Pons (tissue), 1 donor: ENCODE results near the gene GDAP1L1.
"Not testable (repeated sequence)": the region's sequence is repeated elsewhere in the genome, so short reads cannot be mapped to it uniquely, and the experiment has no call there.

ENCODE experiments used
- DNase-seq: peaks from one replicate; pipeline ENCODE4 v3.0.0-alpha.2; 2016; ENCODE audit warnings: low spot score

Gene GDAP1L1

DNA sequence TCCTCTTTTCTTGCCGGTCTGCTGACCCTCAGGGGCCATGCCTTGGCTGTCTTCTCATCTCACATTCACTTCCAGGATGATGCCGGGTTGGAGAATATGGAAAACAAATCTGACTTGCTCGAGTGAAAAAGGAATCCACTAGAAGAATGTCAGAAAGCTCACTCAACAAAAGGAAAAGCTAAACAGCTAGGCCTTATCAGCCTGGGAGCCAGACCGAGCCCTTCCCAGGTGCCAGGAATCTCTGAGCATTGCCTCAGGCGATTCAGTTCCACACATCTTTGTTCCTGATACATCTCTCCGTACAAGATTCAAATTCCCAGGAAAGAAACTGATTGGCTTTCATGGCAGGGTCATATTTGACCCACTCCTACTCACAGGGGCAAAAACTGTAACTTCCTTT, 27.3 kb upstream of the GDAP1L1 start:
- no peak for DNase-seq

DNA sequence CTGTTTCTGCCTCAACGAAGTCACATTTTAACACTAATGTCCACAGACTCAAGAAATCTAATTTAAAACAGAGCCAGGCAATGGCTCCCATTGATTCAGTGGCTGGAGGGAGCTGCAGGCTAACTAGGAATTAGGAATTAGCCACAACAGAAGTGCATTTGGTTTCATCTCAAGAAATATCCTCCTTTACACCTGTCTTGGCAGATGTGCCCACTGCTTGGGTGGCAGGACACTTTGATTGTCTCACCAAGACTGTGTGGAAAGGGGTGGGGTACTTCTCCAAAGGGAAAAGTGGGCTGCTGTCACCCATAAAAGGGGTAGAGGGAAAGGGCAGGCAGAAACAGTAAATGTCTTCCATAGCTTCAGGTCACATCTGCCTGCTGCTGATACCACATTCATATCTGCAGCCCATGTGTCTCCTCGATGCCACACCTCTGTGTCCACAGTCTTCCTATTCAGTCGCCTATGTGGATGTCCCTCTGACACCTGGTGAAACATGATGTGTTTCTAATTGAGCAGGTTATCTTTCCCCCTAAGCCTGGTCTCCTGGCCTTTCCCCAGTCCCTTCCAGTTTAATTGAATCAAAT, 25.6 kb upstream of the GDAP1L1 start:
- no peak for DNase-seq

DNA sequence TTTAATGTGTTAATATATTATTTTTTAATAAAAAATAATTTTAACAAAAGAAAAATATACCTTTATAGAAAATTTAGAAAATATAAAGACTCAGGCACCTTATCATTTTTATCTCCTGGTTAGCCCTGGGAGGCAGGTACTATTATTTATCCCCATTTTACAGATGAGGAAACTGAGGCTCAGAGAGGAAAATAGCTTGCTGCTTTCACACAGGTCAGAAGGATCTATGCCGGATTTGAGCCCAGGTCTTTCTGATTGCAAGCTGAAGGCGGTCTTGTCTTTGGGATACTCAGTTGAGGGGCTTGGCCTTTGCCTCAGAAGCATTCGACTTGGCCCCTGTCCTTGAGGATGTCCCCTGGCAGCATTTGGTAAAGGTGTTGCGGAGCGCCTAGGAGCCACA, 25.1 kb upstream of the GDAP1L1 start:
- DNase-seq = no peak

DNA sequence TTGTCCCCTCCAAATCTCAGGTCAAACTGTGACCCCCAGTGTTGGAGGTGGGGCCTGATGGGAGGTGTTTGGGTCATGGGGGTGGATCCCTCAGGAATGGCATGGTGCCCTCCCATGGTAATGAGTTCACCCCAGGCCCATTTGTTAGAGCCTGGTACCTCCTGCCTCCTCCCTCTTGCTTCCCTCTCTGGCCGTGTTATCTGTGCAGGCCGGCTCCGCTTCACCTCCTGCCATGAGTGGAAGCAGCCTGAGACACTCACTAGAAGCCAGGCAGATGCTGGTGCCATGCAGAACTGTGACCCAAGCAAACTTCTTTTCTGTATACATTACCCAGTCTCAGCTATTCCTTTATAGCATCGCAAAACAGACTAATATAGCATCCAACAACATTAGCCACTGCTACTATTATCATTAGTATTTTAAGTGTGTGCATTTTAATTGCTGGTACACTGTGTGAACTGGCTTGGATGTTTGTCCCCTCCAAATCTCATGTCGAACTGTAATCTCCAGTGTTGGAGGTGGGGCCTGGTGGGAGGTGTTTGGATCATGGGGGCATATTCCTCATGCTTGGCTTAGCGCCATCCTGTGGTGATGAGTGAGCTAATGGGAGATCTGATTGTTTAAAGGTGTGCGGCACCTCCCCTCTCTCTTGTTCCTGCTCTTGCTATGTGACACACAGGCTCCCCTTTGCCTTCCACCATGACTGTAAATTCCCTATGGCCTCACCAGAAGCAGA, 24.3 kb upstream of the GDAP1L1 start:
- no peak for DNase-seq

DNA sequence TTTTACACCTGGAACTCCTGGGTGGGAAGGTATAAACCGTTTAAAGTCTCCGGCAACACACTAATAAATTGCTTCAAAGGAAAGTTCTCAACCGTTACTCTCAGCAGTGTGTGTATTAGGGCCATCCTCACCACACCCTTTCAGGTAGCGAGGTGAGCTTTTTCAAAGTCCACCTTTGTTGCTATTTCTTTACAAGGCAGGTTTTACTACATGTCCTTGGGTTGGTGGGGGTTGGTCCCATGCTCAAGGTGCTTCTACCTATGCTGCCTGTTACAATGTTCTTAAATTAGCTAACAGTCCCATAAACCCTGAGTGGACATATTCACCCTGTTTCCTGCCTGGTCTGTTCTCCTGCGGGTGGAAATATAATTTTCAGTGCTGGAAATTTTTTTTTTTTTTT, 23.4 kb upstream of the GDAP1L1 start:
- DNase-seq = no peak

DNA sequence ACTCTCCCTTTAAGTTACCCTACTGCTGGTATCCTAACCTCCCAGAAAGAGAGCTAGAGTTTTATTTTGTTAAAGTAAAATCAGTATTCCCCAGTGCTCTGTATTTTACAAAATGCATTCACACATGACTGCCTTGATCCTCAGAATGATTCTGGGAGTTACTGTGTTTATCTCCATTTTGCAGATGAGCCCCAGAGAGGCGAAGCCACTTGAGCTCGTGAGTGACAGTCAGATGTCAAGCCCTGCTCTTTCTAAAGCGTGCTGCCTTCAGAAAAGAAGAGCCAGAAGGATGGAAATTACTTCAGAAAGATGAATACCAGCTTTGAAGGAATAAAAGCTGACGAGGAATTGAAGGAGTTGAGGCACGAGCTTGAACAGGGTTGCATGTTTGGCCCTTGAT, 22.5 kb upstream of the GDAP1L1 start:
- no peak for DNase-seq

DNA sequence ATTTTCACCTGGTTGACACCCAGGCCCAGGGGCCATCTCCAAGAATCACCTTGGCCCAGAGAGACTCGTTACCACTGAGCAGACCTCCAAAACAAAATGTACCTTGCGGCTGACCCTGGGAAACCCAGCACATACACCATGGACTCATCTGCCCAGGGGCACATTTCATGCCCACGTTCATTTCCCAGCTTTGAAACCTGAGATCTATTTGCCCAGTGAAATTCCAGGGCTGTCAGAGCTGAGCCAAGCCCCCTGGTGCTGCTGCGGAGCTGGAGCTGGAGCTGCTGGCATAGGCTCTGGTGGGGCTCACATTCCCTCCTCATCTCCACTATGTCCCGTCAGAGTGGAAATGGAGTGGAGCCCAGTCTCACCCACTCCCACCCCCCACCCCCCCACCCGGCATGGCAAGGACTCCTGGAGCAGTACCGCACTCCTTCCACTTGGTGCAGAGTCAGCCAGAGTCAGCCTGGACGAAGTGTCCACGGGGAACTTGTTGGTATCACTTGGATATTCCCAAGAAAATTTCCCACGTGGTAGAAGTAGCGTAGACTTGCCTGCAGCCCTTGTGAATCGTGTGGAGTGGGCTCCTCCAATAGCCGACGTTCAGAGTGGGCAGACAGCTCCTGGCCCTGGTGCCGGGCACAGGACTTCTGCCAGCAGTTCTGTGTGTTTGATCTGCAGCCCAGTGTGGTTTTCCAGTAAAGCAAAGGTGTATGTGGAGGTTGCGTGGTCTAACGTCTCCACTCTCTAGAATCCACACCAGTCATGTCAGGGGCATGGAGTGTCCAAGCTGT, 18.4 kb upstream of the GDAP1L1 start:
- DNase-seq = no peak

DNA sequence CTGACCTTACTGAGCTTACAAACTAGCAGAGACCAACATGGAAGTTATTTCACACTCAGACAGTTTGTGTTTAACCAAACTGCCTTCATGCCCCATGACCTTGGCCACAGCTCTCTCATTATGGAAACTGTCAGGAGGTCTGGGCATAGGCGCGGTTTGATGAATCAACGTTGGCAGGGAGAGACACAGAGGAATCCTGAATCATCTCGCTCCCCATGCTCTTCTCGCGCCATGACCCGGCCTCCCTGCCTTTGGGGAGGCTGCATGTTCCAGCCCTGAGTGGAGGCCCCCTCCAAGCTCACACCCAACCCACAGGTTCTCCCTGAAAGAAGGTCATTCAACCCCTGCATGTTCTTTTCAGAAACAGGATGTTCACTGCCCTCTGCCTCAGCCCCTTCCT, 15.9 kb upstream of the GDAP1L1 start:
- DNase-seq = no peak

DNA sequence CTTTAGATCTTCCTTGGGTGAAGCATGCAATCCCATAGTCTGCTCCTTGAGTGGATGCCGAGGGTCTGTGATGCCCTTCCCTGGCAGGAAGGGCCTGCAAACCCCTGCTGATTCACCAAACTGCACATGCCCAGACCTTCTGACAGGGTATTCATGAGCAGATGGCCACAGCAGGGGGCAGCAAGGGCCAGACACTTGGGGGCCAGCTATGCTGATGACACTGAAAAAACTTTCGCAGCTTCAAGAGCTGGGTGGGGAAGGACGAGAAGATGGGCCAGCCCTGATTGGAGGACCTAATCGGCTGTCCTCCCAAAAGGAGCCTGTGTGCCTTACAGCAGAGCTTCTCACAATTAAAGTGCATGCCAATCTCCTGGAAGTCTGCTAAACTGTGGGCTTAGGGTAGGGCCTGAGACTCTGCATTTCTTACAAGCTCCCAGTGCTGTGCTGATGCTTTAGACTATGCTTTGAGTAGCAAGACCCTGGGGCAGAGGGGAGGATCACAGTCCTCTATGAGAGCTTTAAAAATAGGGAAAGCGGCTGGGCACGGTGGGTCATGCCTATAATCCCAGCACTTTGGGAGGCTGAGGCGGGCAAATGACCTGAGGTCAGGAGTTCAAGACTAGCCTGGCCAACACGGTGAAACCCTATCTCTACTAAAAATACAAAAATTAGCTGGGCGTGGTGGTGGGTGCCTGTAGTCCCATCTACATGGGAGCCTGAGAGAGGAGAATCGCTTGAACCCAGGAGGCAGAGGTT, 15.2 kb upstream of the GDAP1L1 start:
- no peak for DNase-seq

DNA sequence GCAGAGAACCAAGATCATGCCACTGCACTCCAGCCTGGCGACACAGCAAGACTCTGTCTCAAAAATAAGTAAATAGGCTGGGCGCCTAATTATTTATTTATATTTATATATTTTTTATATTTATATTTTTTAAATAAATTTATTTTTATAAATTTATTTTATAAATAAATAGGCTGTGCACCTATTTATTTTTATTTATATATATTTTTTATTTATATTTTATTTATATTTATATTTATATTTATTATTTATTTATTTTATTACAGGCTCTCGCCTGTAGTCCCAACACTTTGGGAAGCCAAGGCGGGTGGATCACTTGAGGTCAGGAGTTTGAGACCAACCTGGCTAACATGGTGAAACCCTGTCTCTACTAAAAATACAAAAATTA, 14.6 kb upstream of the GDAP1L1 start:
- not testable (repeated sequence) for DNase-seq

DNA sequence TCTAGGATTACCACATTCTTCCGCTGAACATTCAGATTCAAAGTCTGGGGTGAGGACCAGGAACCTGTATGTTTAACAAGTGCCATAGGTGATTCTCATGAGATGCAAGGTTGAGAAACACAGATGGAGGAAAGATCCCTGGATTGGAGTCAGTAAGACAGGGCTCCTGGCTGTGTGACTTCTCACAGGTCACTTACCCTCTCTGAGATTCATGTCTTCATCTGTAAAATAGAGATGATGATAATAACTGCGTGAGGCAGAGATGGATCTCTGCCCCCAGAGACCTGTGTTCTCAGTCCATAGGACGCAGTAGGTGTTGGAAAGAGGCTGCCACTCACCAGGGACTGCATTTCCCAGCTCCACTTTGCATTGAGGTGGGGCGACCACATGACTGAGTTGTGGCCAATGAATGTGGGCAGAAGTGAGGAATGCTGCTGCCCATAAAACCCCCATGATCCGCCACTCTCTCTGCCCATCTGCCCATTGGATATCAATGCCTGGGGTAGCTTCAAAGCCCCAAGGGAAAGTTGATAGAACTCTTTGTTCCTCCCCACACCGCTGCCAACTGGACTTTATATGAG, 13.6 kb upstream of the GDAP1L1 start:
- DNase-seq = no peak

DNA sequence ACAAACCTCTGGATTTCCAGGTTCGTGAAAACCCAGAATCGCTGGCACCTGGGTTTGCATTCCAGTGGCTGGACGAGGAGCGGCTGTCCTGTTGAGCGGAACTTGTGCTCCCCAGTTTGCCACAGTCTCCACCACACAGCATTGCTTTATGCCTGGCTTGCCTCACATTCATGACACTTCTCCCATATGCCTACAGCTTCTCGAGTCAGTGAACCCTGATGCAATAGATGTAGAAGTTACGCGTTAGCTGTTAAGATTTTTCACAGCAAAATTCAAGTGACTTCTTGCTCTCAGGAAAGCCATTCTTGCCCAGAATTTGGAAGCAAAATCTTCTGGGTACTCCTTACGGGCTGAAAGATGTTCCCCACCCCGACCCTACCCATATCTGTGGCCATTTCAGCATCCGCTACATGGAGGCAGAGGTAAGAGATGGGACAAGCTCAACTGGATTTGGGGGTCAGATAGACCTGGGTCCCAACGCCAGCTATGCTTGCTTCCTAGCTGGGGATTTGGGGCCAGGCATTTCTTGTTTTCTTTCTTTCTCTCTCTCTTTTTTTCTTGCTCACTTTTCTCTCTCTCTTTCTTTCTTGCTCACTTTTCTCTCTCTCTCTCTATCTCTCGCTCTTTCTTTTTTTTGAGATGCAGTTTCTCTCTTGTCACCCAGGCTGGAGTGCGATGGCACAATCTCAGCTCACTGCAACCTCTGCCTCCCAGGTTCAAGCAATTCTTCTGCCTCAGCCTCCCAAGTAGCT, 12.4 kb upstream of the GDAP1L1 start:
- no peak for DNase-seq

DNA sequence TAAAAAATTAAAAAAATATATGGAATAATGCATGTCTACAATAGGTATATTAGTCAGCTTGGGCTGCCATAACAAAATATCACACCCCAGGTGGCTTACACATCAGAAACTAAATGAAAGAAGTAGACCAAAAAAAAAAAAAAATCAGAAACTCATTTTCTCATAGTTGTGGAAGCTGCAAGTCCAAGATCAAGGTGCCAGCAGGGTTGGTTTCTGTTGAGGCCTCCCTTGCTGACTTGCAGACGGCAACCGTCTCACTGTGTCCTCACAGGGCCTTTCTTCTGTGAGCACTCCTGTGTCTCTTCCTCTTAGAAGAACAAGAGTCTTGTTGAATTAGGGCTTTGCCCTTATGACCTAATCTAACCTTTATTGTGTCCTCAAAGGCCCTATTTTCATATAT, 11.4 kb upstream of the GDAP1L1 start:
- DNase-seq = no peak

DNA sequence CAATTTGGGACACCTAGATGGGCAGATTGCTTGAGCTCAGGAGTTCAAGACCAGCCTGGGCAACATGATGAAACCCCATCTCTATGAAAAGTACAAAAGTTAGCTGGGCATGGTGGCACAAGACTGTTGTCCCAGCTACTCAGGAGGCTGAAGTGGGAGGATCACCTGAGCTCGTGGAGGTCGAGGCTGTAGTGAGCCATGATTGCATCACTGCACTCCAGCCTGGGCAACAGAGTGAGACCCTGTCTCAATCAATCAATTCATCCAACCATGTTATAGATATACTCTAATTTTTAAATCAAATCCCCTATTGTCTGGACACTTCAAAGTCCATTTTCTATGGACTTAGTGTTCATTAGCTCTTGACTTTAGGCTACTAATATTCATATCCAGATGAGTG, 10.3 kb upstream of the GDAP1L1 start:
- not testable (repeated sequence) for DNase-seq

DNA sequence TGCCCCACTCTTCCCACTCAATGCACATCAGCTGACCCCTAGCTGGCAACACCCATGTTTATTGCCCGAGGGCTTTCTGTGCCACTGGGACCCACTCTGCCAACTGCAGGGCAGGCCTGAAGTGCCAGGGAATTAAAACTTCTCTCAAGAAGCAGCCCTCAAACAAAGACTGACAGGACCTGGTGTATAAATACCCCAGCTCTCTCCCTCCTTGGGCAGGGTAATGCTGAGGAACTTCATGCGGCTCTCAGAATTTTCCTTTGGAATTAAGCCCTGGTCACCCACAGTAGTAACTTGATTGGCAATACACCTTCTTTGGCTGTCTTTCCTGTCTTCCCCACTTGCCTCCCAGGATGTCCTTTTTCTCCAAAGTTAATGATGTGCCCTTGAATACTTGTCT, 5.3 kb upstream of the GDAP1L1 start:
- no peak for DNase-seq

DNA sequence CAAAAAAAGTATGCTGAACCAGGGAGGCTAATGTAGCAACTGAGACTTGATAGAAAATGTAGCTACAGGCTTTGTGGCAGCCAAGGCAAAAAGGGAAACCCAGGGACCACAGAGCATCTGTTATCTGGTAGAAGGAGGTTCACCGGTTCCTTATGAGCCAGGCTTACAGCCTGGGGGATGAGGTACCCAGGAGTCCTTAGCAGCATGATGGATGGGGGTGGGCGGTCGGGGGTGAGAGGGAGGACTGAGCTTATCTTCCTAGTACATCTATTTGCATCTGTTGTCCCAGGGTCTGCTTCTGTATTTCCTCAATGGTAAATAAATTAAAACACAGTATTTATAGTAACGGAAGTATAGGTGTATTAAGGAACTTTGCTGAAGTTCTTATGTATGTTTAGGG, 1.1 kb upstream of the GDAP1L1 start:
- no peak for DNase-seq

DNA sequence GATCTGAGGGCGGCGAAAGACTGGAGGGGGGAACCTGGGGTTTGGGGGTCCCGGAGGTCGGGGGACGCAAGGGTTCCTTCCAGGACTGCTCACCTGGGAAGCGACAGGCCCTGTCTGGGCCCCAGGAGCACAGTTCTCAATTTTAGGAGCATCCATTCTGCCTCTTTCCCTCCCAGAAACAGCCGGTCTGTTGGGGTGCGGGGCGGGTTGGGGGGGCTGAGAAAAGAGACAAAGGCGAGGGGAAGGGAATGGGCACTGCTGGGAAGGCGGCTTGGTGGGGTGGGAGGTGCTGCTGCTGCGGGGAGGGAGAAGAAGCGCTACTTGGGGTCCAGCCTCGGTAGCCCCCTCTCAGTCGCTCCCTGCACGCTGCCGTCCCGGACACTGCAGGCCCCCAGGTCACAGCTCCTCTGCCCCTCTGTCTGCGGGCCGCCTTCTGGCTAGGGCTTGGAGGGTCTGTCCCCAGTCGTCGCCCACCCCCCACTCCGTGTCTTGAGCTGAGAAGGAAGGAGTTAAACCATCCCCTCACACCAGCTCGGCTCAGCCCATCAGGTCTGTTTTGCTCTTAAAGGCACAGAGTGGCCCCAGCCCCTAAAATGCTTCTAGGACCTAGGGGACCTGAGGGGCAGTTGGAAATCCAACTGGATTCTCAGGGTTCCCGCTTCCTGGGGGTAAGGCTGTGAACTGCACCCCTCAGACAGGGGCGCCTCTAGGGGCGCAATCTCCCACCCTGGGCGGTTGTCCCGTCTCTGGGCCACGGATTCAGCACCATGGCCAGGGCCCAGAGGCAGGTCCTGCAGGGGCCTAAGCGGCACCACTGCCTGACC, 690 bp downstream of the GDAP1L1 start:
- no peak for DNase-seq

DNA sequence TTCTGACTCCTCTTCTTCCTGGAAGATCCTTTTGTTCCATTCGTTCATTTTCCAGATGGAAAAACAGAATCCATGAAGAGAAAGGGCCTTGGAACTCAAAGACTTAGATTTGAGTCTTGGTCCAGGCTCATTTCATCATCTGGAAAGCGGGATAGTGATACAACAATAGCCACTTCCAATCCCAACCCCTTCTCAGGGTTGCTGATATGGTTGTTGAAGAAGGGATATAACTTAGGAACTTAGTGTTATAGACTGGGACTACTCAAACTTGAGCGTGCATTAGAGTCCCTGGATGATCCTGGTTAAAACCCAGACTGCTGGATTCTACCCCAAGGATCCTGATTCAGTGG, 1.3 kb downstream of the GDAP1L1 start:
- no peak for DNase-seq

DNA sequence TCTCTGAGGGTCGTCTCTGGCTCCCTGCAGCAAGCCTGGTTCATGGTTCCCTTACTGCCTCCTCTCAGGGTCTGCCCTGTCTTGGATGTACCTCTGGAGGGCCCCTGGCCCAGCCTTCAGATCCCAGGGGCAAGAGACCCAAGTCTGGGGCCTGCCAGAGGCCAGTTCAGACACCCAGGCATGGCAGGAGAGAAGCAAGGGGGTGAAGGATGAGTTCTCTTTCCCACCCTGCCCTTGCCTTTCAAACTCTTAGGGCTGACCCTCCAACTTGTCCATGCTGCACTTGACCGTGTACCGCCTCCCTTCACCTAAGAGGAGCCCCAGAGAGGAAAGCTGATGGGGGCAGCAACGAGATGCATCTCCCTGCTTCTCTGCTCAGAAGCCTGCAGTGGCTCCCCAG, 4.2 kb downstream of the GDAP1L1 start:
- no peak for DNase-seq

DNA sequence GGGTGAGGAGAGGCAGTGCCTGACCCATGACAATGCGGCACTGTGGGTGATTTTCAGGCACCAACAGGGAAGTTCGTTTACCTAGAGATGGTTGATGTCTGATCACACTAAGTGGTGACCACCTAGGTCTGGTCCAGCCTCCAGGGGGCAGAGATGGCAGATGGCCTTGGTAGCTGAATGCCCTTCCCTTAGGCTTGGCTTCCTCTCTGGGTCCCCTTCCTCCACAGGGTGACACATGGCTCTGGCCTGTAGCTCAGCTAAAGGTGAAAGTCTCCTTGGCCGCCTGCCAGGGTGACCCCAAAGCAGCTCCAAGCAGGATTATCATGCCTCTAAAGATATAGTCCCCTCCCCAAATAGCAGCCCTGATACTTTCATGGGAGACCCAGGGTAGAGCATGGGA, 6.4 kb downstream of the GDAP1L1 start:
- DNase-seq = no peak

DNA sequence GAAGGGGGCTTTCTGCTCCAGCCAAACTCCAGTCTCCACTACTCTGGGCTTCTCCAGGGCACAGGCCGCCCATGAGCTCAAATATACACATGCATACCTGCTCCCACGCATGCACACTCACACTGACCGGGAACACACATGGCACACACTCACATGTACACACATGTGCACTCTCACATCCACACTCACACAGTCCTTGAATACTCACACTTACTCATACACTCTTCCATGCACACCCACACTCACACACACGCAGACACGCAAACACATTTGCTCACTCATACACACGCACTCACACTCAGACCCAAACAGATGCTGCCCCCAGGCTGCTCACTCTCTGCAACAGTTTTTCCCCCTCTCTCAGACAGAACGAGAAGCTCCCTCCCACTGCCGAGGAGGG, 7.0 kb downstream of the GDAP1L1 start:
- DNase-seq = no peak
